ACC112 (cell line): ENCODE results near the gene CSTF2.

Experiments
- H2AFZ ChIP-seq: fragments of 200-600 bp; sonication (generic); one replicate; pipeline ENCODE4 v1.6.0; 2017; ENCODE audit warnings: antibody characterized with exemption, low read length; ENCODE audit not compliant: unreplicated experiment
- H3K27ac ChIP-seq: fragments of 200-600 bp; sonication (generic); 2 replicates; pipeline ENCODE4 v1.5.1; 2014; ENCODE audit warnings: low read depth, mild to moderate bottlenecking, antibody characterized with exemption, low read length, moderate library complexity
- H3K27me3 ChIP-seq: fragments of 200-600 bp; sonication (generic); 2 replicates; pipeline ENCODE4 v1.6.1; 2014; ENCODE audit warnings: mild to moderate bottlenecking, antibody characterized with exemption, low read length, moderate library complexity, mixed read lengths; ENCODE audit not compliant: insufficient read depth
- H3K36me3 ChIP-seq: fragments of 200-600 bp; sonication (generic); 2 replicates; pipeline ENCODE4 v1.6.1; 2016; ENCODE audit warnings: mild to moderate bottlenecking, antibody characterized with exemption, low read length, moderate library complexity, mixed read lengths; ENCODE audit not compliant: insufficient read depth
- H3K4me1 ChIP-seq: fragments of 200-600 bp; sonication (generic); one replicate; pipeline ENCODE4 v1.6.1; 2016; ENCODE audit warnings: low read length, mixed read lengths; ENCODE audit not compliant: insufficient read depth, unreplicated experiment, control insufficient read depth
- H3K4me3 ChIP-seq: fragments of 200-600 bp; sonication (generic); 2 replicates; pipeline ENCODE4 v1.5.1; 2014; ENCODE audit warnings: mild to moderate bottlenecking, low read depth, low read length
- H3K79me2 ChIP-seq: fragments of 200-600 bp; sonication (generic); one replicate; pipeline ENCODE4 v1.6.0; 2016; ENCODE audit warnings: low read length; ENCODE audit not compliant: control insufficient read depth, unreplicated experiment, insufficient read depth

CSTF2 gene

DNA sequence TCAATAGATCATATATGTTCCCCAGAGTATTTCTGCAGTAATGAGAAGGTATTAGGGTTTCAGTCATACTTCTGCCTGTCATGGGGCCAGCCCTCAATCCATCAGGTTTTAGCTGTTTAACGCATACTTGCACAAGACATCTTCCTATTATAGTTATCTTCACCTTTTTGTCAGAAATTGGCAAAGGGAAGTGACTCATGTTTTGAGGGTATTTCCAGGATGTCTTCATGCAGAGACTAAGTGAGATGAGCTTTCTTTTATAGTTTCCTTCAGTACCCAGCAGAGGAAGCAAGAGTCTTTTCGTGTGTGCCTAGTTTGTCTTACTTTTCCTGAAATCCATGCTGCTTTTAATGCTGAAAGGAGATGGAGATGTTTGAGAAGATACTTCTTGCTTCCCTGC lies 9.5 kb downstream of the CSTF2 start:
- H3K27ac ChIP-seq = peak overlapping the region; percentile 81
- H3K36me3 ChIP-seq = peaks cover 5% of the 10 kb centered on the region
- H3K79me2 ChIP-seq = no peaks in the 10 kb centered on the region
- H3K4me3 ChIP-seq = no peak overlapping the region
- H3K4me1 ChIP-seq = peaks cover 14% of the 10 kb centered on the region
- H3K27me3 ChIP-seq = no peaks in the 10 kb centered on the region
- H2AFZ ChIP-seq = no peak overlapping the region

DNA sequence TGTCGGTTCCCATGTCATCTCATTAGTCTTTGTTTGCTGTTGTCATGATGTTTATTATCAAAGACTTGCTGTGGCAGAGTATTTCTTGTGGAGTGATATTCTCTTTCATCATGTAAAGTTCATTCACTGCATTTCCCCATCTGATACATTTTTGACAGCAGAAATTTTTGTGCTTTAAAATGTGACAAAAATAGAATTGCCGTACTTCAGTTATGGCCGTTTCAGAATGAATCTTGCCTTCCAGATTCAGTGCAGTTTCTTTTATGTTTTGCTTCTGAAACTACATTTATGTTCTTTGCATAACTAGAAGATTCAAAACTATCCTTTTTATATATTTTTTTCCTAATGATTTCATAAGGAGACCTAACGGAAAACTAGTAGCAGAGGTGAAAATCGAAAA lies 10.0 kb downstream of the CSTF2 start:
- H3K4me3 ChIP-seq = no peak overlapping the region
- no peaks in the 10 kb centered on the region for H3K79me2 ChIP-seq
- peaks cover 5% of the 10 kb centered on the region for H3K36me3 ChIP-seq
- peaks cover 14% of the 10 kb centered on the region for H3K4me1 ChIP-seq
- H2AFZ ChIP-seq = no peak overlapping the region
- peak overlapping the region; percentile 81 for H3K27ac ChIP-seq
- no peaks in the 10 kb centered on the region for H3K27me3 ChIP-seq

DNA sequence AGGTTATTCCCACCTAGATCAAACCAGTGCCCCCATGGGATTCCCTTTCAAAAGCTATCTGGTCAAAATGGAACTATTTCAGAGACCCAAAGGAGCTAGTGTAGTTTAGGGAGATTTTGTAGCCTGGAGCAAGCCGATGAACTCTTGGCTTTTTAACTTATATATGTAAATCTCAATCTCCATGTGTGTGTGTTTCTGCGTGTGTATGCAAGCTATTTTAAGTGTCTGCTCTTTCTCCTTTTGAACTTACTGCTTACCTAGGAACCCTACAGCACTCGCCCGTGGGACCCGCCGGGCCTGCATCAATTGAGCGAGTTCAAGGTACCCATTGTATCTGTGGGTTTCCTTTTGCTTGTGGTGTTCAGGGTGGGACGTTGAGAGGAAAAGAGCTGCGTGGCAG lies 10.4 kb downstream of the CSTF2 start:
- Histone ChIP-seq H3K27me3 (no peaks in the 10 kb centered on the region), H3K36me3 (peaks cover 5% of the 10 kb centered on the region), H2AFZ (no peak overlapping the region), H3K4me3 (no peak overlapping the region), H3K27ac (peak overlapping the region; percentile 81; the same call in 1 of the 2 replicates), H3K4me1 (peaks cover 14% of the 10 kb centered on the region), H3K79me2 (no peaks in the 10 kb centered on the region)

DNA sequence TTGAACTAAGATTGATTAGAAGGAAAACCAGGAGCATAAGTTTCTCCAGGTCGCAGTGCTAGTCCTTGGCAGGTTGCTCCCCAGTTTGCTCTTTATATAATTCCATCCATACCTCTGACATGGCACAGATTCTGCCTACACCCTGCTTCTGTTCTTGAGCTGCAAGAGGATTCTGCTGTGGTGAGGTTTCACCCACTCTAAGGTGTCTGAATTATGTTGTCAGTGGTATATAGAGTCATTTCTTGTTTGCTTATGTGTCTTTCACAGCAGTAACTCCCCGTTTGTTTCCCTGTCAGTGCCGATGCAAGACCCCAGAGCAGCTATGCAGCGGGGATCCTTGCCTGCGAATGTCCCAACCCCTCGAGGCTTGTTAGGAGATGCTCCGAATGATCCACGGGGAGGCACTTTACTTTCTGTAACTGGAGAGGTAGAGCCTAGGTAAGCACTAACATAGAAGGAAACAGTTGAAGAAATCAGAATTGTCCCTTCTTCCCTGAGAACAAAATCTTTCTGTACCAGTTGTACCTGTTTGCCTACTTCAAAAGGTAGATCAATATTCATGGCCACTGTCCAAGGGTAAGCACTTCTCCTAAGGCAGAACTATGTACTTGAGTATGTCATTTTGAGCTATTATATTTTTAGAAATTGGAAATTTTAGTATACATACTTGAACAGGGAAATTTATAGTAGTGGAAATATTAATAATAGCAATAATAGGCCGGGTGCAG lies 11.2 kb downstream of the CSTF2 start:
- no peaks in the 10 kb centered on the region for H3K79me2 ChIP-seq
- no peak overlapping the region for H2AFZ ChIP-seq
- peaks cover 5% of the 10 kb centered on the region for H3K36me3 ChIP-seq
- peaks cover 14% of the 10 kb centered on the region for H3K4me1 ChIP-seq
- no peak overlapping the region for H3K4me3 ChIP-seq
- no peak overlapping the region for H3K27ac ChIP-seq
- no peaks in the 10 kb centered on the region for H3K27me3 ChIP-seq

DNA sequence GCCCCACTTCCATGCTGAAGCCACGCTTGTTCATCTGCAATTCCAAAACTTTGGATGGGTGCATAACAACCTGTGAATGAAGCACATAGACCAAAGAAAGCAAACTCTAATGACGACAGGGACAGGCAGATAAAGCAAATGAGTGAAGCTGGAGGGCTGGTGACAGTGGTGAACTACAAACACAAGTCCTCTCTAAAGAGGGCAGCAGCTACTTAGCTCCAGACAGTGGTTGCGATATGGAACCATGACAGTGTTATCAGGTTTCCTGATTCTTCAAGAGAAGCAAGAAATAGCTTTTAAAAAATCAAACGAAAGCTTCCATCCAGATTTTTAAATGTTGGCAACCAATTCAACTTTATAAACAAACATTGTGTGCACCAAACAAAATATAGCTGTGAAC lies 30.1 kb downstream of the CSTF2 start:
- Histone ChIP-seq H3K36me3 (no peaks in the 10 kb centered on the region), H3K4me3 (no peak overlapping the region), H3K79me2 (no peaks in the 10 kb centered on the region), H3K4me1 (no peaks in the 10 kb centered on the region), H3K27ac (no peak overlapping the region), H3K27me3 (no peaks in the 10 kb centered on the region), H2AFZ (no peak overlapping the region)

DNA sequence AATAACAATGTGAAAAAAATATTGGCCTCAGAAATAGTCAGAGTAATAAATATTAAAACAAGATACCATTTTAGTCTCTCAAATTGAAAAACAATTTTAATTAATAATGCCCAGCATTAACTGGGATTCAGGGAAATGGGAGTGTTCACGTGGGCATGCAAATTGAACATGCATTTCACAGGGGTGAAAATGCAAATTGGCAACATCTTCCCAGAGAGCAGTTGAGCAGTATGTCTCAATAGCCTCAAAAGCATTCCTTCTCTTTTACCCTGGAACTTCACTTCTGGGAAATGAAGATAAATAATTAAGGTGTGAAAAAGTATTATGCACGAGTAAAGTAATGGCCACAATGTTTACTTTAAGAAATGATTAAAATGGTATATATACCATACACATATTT lies 32.6 kb downstream of the CSTF2 start:
- H3K36me3 ChIP-seq = no peaks in the 10 kb centered on the region
- no peak overlapping the region for H3K4me3 ChIP-seq
- no peak overlapping the region for H2AFZ ChIP-seq
- H3K27me3 ChIP-seq = no peaks in the 10 kb centered on the region
- H3K79me2 ChIP-seq = no peaks in the 10 kb centered on the region
- no peaks in the 10 kb centered on the region for H3K4me1 ChIP-seq
- no peak overlapping the region for H3K27ac ChIP-seq

DNA sequence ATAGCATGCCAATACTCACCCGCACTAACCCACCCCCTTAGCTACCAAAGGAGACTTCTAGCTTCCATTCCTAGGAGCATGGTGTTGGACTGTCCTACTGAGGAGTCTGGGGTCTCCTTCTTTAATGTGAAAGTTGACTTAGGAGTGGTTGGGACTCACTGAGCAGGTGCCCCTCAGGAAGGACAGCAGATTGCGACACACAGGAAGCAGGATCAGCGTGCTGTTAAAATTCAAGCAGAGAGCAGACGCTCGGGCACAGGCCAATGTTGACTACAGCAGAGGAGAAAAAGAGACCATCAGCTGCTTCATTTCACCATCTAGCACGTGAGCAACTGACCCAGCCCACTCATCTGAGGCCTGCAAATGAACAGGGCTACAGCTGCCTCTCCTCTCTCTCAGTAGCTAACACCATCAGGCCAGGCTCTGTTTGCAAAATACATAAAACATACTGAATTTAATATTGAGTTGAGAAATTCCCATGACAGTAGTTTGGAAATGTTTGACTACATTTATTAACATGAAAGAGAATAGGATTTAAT lies 43.2 kb downstream of the CSTF2 start:
- Histone ChIP-seq H3K79me2 (no peaks in the 10 kb centered on the region), H3K27me3 (no peaks in the 10 kb centered on the region), H2AFZ (no peak overlapping the region), H3K4me3 (no peak overlapping the region), H3K36me3 (no peaks in the 10 kb centered on the region), H3K27ac (no peak overlapping the region), H3K4me1 (peaks cover 13% of the 10 kb centered on the region)

DNA sequence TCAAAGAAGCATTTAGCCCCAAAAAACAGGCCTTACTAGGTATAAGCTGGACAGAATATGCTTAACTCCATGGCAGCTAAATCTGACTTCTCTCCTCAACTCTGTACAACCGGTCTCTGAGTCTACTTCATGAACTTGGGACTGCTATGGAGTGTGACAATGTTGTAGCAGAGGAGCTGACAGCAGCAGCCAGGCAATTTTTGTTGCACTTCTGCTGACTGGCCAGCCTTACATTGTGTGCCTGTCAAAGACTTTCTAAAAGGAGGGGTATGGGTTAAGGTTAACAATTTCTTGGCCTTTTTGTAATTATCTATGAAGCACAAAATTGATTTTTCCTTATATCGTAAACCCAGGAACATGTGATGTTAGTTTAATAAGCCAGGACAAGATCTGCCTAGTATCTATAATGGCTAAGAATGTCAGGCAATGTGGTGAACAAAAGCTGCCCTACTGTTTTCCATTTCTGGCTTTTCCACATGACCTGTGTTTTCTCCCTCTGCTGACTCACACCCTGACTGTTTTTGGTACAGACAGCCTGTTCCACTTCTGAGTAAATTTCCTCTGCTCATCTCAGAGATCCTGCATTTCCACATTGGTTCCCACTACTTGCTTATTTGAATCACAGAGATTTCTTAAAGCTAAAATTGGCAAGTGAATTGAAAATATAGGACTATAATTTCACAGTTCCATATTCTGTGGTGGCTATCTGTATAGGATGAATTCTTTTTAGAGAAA lies 44.6 kb downstream of the CSTF2 start:
- peak overlapping the region; percentile 56 for H2AFZ ChIP-seq
- H3K79me2 ChIP-seq = no peaks in the 10 kb centered on the region
- 0 out of 2 replicates have a peak overlapping the region, but pooled peaks have one; percentile 26 for H3K27ac ChIP-seq
- H3K4me3 ChIP-seq = no peak overlapping the region
- peaks cover 13% of the 10 kb centered on the region for H3K4me1 ChIP-seq
- no peaks in the 10 kb centered on the region for H3K27me3 ChIP-seq
- H3K36me3 ChIP-seq = no peaks in the 10 kb centered on the region

DNA sequence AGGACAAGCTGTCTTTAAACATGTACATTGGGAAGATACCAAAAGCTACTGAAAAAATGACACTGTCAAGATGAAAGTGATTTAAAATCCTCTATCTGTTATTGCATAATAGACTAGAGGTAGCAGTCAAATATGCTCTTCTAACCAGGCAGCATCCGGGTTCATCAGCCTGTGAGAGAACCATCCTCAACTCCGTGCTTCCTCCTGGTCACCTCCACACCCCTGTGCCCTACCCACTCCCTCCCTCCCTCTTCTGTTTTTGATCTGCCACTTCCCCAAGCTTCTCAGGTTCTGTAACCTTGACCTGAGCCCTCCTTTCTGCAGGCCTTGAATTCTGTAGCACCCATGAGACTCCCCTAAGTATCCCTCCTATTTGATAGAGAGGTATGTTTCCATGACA lies 48.1 kb downstream of the CSTF2 start:
- Histone ChIP-seq H3K4me1 (peaks cover 13% of the 10 kb centered on the region), H3K27ac (no peak overlapping the region), H2AFZ (no peak overlapping the region), H3K36me3 (no peaks in the 10 kb centered on the region), H3K27me3 (no peaks in the 10 kb centered on the region), H3K79me2 (no peaks in the 10 kb centered on the region), H3K4me3 (no peak overlapping the region)

DNA sequence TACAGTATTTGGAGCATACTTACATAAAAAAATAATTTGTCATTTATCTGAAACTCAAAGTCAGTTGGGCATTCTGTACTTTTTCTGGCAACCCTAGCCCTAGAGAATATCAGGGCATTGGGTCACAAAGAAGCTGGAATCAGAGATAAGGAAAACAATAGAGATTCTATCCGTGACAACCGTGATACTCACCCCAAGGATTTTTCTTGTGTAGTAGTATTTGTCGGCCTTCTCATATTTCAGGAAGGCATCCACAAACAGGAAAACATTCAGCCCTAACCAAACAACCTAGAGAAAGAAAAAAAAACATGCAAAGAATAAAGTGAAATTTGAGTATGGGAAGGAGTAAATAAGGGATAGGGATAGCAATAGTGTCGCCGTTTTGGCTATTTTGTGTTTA lies 50.3 kb downstream of the CSTF2 start:
- Histone ChIP-seq H3K4me3 (no peak overlapping the region), H3K27me3 (no peaks in the 10 kb centered on the region), H3K27ac (no peak overlapping the region), H3K36me3 (no peaks in the 10 kb centered on the region), H3K79me2 (no peaks in the 10 kb centered on the region), H2AFZ (peak overlapping the region; percentile 25), H3K4me1 (peaks cover 2% of the 10 kb centered on the region)
